SK-N-SH treated with all-trans-retinoic acid at 6 μM for 48 hours (cell line): ENCODE data around the gene TRIL.

Experiments used
- ESRRG ChIP-seq: fragments of 250-450 bp; sonication (Bioruptor Pico); IDR thresholded peaks from 2 replicates; pipeline ENCODE4 v1.6.1; 2021; ENCODE audit warnings: mild to moderate bottlenecking
- PATZ1 ChIP-seq: fragments of 250-450 bp; sonication (Bioruptor Pico); IDR thresholded peaks from 2 replicates; pipeline ENCODE4 v1.8.0; 2020; ENCODE audit warnings: mild to moderate bottlenecking, moderate library complexity, borderline replicate concordance
- RARB ChIP-seq: fragments of 250-450 bp; sonication (Bioruptor Pico); IDR thresholded peaks from 2 replicates; pipeline ENCODE4 v1.8.0; 2021; ENCODE audit warnings: mild to moderate bottlenecking, moderate library complexity
- ZFP3 ChIP-seq: fragments of 250-450 bp; sonication (Bioruptor Pico); IDR thresholded peaks from 2 replicates; pipeline ENCODE4 v1.5.0; 2020; ENCODE audit warnings: mild to moderate bottlenecking, moderate library complexity
- ZFP30 ChIP-seq: fragments of 450-650 bp; formaldehyde crosslinking; IDR thresholded peaks from 2 replicates; pipeline ENCODE4 v1.5.0; 2022; ENCODE audit warnings: mild to moderate bottlenecking, moderate library complexity
- ZNF565 ChIP-seq: fragments of 450-650 bp; formaldehyde crosslinking; conservative IDR thresholded peaks from 2 replicates; pipeline ENCODE4 v1.5.0; 2020; ENCODE audit warnings: low read depth, mild to moderate bottlenecking, moderate library complexity

GRCh38 chr7:28940741-28941384, 17.3 kb downstream of the TRIL start:
- no peak for TF ChIP-seq ZFP3 (CRISPR knock-in tag)
- TF ChIP-seq PATZ1 (CRISPR knock-in tag), result no peak
- TF ChIP-seq ESRRG, result no peak
- no peak for TF ChIP-seq RARB (CRISPR knock-in tag)
- no peak for TF ChIP-seq ZNF565 (CRISPR knock-in tag)
- TF ChIP-seq ZFP30, result no peak
